ENCODE measurements around the gene LFNG.
"Not testable (repeated sequence)": the region's sequence is repeated elsewhere in the genome, so short reads cannot be mapped to it uniquely, and the experiment has no call there.

The LFNG gene

GRCh38 chr7:2525658-2526630 is 6.4 kb downstream of the LFNG start:
- Histone ChIP-seq H3K4me3 (no peak overlapping the region), H3K27ac (peak overlapping the region in 12 of 21 experiments; percentile 15 to 94 (median 72))

DNA sequence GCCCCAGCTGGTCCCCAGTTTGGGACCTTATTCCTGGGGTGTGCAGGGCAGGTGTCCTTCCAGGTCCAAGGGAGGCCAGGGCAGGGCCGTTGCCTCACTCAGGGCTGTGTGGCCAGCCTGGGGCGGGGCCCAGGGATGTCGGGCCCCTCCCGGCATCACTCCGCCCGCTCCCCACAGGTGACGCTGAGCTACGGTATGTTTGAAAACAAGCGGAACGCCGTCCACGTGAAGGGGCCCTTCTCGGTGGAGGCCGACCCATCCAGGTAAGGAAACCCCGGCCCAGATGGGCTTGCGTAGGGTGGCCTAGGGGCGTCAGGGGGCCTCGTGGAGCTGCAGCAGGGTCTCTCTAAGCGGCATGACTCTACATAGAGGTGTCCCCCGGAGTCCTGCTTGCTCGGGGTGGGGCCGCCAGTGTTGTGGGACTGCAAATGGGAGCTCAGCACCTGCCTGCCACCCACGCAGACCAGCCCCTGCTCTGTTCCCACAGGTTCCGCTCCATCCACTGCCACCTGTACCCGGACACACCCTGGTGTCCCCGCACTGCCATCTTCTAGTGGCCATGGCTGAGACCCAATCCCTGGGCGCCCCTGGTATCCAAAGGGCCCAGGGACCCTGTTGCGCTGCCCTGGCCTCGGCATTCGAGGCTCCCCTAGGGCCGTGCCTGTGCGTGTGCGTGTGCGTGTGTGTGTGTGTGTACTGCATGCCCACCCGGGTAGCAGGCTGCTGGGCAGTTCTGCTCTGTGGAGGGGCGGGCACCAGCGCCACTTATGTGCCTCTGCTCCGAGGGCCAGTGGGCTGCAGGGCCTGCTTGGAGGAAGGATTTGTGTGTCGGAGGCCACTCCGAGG is 7.3 kb downstream of the LFNG start:
- Histone ChIP-seq H3K27ac (peak overlapping the region in 12 of 21 experiments; percentile 43 to 99 (median 86)), H3K4me3 (no peak overlapping the region)

GRCh38 chr7:2527505-2528467 is 8.2 kb downstream of the LFNG start:
- H3K27ac ChIP-seq: peak overlapping the region in 16 of 21 experiments; percentile 43 to 99 (median 86)
- H3K4me3 ChIP-seq: peak overlapping the region in 1 of 7 experiments; percentile 13

DNA sequence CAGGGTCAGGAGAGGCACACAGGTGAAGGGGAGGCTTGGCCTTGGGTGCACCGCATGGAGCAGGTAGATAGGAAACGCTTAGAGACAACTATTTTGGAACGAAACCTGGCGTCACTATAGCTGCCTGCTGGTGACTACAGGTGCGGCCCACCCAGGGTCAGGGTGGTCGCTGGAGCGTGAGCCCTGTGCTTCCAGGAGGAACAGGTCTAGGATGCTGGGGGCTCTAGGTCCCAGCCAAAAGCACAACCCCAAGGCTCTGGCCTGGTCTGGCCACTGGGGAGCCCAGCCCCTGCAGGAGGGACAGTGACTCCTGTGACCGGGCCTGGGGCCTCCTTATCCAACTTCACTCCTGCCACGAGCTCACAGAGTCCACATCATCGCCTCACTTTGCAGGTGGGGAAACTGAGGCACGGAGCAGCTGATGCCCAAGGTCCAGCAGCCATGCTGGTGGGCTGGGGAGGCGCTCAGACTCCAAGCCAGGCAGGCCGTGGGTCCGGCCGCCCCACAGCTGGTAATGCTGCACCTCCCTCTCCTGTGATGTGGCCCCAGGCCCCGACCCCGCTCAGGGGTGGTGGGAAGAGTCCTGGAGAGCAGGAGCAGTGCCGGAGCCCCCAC is 9.0 kb downstream of the LFNG start:
- H3K27ac ChIP-seq: peak overlapping the region in 20 of 21 experiments; percentile 14 to 99 (median 84)
- peak overlapping the region in 1 of 7 experiments; percentile 13 for H3K4me3 ChIP-seq

DNA sequence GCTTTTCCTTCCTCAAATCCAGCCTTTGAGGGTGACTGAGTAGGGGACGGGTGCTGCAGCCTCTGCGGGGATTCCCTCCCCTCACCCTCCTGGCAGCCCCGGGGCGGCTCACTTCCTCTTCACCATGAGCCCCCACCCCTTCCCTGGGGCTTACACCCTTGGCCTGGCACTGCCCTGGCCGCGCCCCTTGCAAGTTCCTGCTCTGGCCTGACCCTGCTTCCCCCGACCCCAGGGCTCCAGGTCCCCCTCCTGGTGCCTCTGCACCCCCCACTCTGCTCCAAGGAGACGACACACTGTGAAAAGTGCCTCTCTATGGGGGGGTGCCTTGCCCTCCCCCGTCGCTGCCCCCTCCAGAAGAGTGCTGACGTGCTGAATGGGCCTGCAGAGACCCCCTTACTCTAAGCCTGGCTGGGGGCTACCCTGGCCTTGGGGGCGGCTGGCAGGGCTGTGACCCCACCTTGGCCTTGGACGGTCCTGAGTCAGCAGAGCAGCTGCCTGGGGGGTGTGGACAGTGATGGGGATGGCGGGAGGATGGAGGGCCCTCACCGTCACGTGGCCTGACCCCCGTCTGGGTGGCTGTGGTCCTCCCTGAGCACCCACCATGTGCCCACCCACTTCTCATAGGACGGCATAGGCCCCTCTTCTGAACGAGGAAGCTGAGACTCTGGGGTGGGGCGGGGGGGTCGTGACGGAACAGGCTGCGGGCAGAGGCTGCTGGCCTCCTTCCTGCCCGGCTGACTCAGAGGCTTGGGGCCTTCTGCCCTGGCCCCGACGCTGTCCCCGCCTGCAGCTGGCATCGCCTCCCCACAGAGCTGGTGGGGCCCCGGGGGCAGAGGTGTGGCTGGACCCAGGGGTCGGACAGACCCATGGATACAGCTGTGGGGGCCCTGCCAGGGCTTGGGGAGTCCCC is 9.8 kb downstream of the LFNG start:
- peak overlapping the region; percentile 43 to 99 (median 84) for H3K27ac ChIP-seq
- H3K4me3 ChIP-seq: peak overlapping the region in 1 of 7 experiments; percentile 13

DNA sequence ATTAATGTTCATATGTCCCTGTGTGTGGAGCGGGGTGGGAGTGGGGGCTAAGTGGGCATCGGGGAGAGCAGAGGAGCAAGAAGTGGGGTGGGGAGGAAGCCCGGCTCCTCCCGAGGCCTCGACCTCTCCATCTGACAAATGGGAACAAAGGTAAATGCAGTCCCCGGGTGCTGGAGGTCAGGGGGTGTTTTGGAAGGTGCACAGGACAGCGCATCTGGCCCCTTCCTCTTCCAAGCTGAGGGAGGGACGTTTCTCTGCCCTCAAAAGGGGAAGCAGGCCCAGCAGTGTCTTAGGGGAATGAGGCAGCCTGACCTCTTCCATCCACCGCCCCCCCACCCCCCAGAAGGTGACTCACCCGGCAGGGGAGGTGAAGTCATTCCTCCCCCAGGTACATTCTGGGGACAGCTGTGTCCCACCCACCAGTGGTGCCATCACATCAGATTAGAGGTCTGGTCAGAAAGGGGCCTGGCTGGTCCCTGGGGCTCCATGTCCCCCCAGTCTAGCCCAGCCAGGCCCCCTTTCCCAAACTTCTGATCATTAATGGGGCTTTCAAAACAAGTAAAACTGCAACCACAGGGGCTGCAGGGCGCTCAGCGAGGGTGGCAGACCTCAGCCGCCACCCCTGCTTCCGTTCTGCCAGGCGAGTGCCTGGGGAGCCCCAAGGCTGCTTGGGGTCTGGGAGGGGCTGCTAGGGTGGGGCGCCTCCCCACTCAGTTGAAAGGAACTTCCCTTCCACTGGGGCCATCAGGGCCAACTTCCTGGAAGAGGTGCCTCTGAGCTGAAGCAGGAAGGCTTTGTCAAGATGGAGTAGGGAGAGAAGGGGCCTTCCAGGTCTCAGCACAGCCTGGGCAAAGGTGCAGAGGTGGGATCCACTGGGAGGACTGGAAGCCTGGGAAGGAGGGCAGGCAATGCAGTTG is 10.8 kb downstream of the LFNG start:
- Histone ChIP-seq H3K27ac (peak overlapping the region in 20 of 21 experiments; percentile 71 to 99 (median 84)), H3K4me3 (peak overlapping the region in 1 of 7 experiments; percentile 0)

DNA sequence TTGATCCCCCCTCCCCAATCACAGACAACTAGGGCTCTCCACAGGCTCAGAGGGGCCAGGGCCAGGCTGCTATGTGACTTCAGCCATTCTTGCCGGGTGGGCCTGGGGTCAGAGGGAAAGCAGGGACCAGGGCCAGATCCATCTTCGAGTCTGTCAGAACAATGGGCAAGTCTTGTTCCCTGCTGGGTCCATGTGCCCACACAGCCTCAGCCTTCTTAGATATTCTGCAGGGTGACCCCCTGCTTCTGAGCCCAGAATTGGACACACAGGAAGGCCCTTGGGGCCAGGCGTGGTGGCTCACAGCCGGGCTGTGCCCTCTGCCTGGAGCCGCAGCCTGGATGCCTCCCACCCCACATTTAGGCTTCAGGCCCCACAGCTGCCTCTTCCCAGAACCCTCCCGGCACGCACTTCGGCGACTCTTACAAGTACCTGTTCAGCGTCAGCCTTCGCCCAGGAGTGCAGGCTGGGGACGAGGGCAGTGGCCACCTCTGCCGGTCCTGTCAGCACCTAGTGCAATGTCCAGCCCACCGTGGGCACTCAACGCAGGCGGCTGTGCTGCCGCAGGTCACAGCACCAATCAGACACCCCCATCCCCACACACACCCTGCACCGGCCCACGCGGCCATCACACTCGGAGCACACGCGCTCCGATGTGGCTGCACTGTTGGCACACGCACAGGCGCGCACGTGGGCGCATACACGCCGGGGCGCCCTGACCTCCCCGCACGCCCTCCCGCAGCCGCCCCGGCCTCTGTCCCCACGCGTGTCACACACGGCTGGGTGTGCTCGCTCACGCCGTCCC is 11.6 kb downstream of the LFNG start:
- H3K27ac ChIP-seq: peak overlapping the region in 19 of 21 experiments; percentile 71 to 99 (median 85)
- not testable (repeated sequence) for H3K4me3 ChIP-seq

DNA sequence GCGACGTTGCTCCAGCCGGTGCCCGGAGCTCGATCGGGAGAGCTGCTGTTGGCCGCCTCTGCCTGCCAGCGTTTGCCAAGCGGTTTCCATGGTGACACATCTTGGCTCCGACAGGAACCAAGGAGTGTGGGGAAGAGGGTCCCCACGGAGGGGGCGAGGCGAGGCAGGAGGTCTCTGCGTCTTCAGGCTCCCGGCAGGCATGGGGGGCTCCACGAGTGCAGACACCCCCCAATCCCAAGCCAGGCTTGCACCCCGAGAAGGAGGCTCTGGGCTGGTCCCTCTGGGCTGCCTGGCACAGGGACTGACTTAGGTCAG is 12.2 kb downstream of the LFNG start:
- H3K4me3 ChIP-seq: not testable (repeated sequence)
- peak overlapping the region in 2 of 21 experiments; percentile 82 to 85 for H3K27ac ChIP-seq

DNA sequence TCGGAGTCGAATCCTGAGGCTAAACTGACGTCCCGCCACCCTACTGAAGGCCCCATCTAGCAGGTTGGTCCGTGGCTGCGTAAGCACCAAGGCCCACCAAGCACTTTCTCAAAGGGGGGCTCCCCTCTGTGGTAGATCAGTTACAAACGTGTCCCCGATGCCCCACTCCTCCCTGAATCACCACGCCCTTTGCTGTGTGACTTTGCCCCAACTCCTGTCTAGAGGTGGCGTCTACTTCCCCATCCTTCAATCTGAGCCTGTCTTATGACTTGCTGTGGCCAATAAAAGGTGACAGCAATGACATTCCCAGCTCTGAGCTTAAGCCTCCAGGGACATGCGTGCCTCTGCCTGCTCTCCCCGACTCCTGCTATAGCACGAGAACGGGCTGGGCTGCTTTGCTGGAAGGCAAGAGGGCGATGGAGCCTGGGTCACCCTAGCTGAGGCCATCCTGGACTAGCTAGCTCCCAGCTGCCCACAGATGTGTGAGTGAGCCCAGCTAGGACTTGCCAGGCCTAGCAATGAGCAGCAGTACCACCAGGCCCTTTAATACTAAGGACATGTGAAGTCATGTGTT is 12.7 kb downstream of the LFNG start:
- not testable (repeated sequence) for H3K4me3 ChIP-seq, H3K27ac ChIP-seq

GRCh38 chr7:2532816-2533215 is 13.2 kb downstream of the LFNG start:
- not testable (repeated sequence) for H3K27ac ChIP-seq, H3K4me3 ChIP-seq

GRCh38 chr7:2533566-2533965 is 14.0 kb downstream of the LFNG start:
- peak overlapping the region in 1 of 7 experiments; percentile 26 for H3K4me3 ChIP-seq
- H3K27ac ChIP-seq: peak overlapping the region in 1 of 21 experiments; percentile 16

DNA sequence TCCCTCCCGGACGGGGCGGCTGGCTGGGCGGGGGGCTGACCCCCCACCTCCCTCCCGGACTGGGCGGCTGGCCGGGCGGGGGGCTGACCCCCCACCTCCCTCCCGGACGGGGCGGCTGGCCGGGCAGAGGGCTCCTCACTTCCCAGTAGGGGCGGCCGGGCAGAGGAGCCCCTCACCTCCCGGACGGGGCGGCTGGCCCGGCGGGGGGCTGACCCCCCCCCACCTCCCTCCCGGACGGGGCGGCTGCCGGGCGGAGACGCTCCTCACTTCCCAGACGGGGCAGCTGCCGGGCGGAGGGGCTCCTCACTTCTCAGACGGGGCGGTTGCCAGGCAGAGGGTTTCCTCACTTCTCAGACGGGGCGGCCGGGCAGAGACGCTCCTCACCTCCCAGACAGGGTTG is 14.6 kb downstream of the LFNG start:
- H3K27ac ChIP-seq: peak overlapping the region in 9 of 21 experiments; percentile 16 to 81 (median 60)
- H3K4me3 ChIP-seq: peak overlapping the region in 2 of 7 experiments; percentile 26 to 27

GRCh38 chr7:2535872-2536627 is 16.5 kb downstream of the LFNG start:
- not testable (repeated sequence) for H3K4me3 ChIP-seq

DNA sequence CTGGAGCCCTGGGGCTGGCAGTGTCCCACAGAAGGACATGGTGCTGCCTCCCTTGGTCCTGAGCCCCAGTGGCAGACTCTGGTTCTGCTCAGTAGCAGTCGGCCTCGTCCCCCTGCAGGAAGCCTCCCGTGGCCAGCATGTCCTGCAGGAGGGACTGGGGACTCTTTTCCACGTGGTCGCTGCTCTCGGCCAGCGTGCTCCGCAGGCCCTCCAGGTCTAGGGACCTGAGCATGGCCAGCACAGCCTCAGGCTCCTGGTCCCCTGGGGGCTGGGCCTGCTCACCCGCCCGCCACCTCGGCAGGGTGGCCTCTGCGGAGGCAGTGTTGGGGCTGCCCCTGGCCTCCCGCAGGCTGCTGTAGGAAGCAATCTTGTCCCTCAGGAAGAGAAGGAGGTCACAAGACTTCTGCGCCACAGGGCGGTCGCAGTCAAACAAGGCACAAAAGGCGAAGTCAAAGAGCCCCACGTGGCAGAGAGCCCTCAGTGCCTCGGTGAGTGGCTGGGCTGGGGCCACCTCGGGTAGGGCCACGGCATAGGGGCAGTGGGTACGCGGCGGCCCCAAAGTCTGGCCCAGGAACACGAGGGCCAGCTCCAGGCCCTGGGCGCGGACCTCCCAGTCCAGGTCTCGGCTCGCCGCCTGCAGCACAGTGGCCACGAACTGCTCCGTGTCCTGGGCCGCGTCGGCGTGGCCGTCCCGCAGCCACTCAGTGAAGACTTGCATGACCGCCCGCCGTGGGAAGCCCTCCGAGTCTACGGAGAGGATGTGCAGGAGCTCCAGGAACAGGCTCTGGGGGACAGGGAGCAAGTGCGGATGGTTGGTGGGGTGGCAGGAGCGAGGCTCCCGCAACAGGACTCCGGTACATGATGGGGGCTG is 18.6 kb downstream of the LFNG start:
- no peak overlapping the region for H3K4me3 ChIP-seq
- no peak overlapping the region for H3K27ac ChIP-seq

More at GRCh38 chr7:2535872-2536627, 16.5 kb downstream of the LFNG start:
- H3K27ac ChIP-seq: not testable (repeated sequence)

Measured in skin epidermis (tissue), 12 donors.